Measurements from ENCODE around the gene RABGEF1. TPM values are rescaled to one million over a fixed set of nuclear protein-coding genes. Genes with fewer than 3 reads are reported as not detected.
"Not testable (repeated sequence)": the region's sequence is repeated elsewhere in the genome, so short reads cannot be mapped to it uniquely, and the experiment has no call there.

The RABGEF1 gene
- total RNA-seq, 4 donors from 2014 or later = 34.3 to 45.4 (median 37.1) TPM

GRCh38 chr7:66700633-66701131, 39.9 kb upstream of the RABGEF1 start:
- 89% methylated on average over 6 of the region's 7 CpGs for WGBS
- Histone ChIP-seq H3K36me3 (peaks cover 0 to 3% (median 0%) of the 10 kb centered on the region in 4 donors), H3K9me3 (no peaks in the 10 kb centered on the region), H3K27ac (replicated peaks in 1 of 4) (peak overlapping the region; percentile 58 to 67 (median 65)), H3K4me1 (peaks cover 10 to 36% (median 35%) of the 10 kb centered on the region in 4 donors), H3K27me3 (no peaks in the 10 kb centered on the region), H3K4me3 (peak overlapping the region in 1 of 4 donors; percentile 6)
- DNase-seq (ENCODE audit: extremely low spot score) = no peak
- TF ChIP-seq EP300 (IDR thresholded peaks at IDR 0.05) = no peak
- TF ChIP-seq POLR2AphosphoS5 (IDR thresholded peaks at IDR 0.05) = no peak
- TF ChIP-seq POLR2A (IDR thresholded peaks at IDR 0.05; ENCODE audit: low read depth) = no peak
- TF ChIP-seq CTCF (IDR thresholded peaks at IDR 0.05) = no peak
- intact Hi-C loops (cut with DNase I) = no loop called here

- intact Hi-C loops (cut with DNase I) = no loop called here
- H3K4me1 ChIP-seq = no peaks in the 10 kb centered on the region
- H3K4me3 ChIP-seq = no peak overlapping the region
- peaks cover 0 to 26% (median 5%) of the 10 kb centered on the region in 4 donors for H3K36me3 ChIP-seq
- H3K27me3 ChIP-seq = no peaks in the 10 kb centered on the region
- peaks cover 0 to 5% (median 0%) of the 10 kb centered on the region in 4 donors for H3K9me3 ChIP-seq
- TF ChIP-seq CTCF (IDR thresholded peaks at IDR 0.05) = no peak
- TF ChIP-seq POLR2AphosphoS5 (IDR thresholded peaks at IDR 0.05) = no peak
- no peak for TF ChIP-seq POLR2A (IDR thresholded peaks at IDR 0.05; ENCODE audit: low read depth)
- TF ChIP-seq EP300 (IDR thresholded peaks at IDR 0.05) = no peak
- no peak for DNase-seq (ENCODE audit: extremely low spot score)
- H3K27ac ChIP-seq (replicated peaks in 1 of 4) = no peak overlapping the region
Measured at GRCh38 chr7:66707825-66708224, 32.7 kb upstream of the RABGEF1 start.

- H3K4me1 ChIP-seq; H3K27ac ChIP-seq (replicated peaks in 1 of 4); H3K9me3 ChIP-seq; H3K4me3 ChIP-seq; DNase-seq (ENCODE audit: extremely low spot score); H3K27me3 ChIP-seq; intact Hi-C loops (cut with DNase I): not testable (repeated sequence)
- peaks cover 0 to 51% (median 7%) of the 10 kb centered on the region in 4 donors for H3K36me3 ChIP-seq
- WGBS = 97% methylated on average over 4 of the region's 4 CpGs
Measured at GRCh38 chr7:66710752-66711151, 29.8 kb upstream of the RABGEF1 start.

- no peak overlapping the region for H3K27ac ChIP-seq (replicated peaks in 1 of 4)
- intact Hi-C loops (cut with DNase I) = no loop called here
Measured at GRCh38 chr7:66713687-66714086, 26.8 kb upstream of the RABGEF1 start.

GRCh38 chr7:66716634-66717033, 23.9 kb upstream of the RABGEF1 start:
- intact Hi-C loops (cut with DNase I); H3K4me3 ChIP-seq; H3K4me1 ChIP-seq; H3K27ac ChIP-seq (replicated peaks in 1 of 4); DNase-seq (ENCODE audit: extremely low spot score); H3K27me3 ChIP-seq; H3K9me3 ChIP-seq: not testable (repeated sequence)
- H3K36me3 ChIP-seq = peaks cover 0 to 58% (median 7%) of the 10 kb centered on the region in 4 donors
- WGBS = 98% methylated on average over 7 of the region's 7 CpGs

More at GRCh38 chr7:66713687-66714086, 26.8 kb upstream of the RABGEF1 start:
- TF ChIP-seq POLR2AphosphoS5 (IDR thresholded peaks at IDR 0.05) (no peak), EP300 (IDR thresholded peaks at IDR 0.05) (no peak), CTCF (IDR thresholded peaks at IDR 0.05) (no peak), POLR2A (IDR thresholded peaks at IDR 0.05; ENCODE audit: low read depth) (no peak)
- 100% methylated on average over 1 of the region's 1 CpG for WGBS
- no peak for DNase-seq (ENCODE audit: extremely low spot score)
- H3K36me3 ChIP-seq = peaks cover 0 to 57% (median 7%) of the 10 kb centered on the region in 4 donors
- H3K9me3 ChIP-seq = no peaks in the 10 kb centered on the region
- no peak overlapping the region for H3K4me3 ChIP-seq
- no peaks in the 10 kb centered on the region for H3K4me1 ChIP-seq
- no peaks in the 10 kb centered on the region for H3K27me3 ChIP-seq

GRCh38 chr7:66720561-66720960, 20.0 kb upstream of the RABGEF1 start:
- WGBS = 100% methylated on average over 1 of the region's 1 CpG
- intact Hi-C loops (cut with DNase I) = no loop called here
- H3K4me1 ChIP-seq = no peaks in the 10 kb centered on the region
- H3K9me3 ChIP-seq = peaks cover 0 to 10% (median 5%) of the 10 kb centered on the region in 4 donors
- no peak overlapping the region for H3K27ac ChIP-seq (replicated peaks in 1 of 4)
- no peak overlapping the region for H3K4me3 ChIP-seq
- H3K36me3 ChIP-seq = peaks cover 0 to 36% (median 1%) of the 10 kb centered on the region in 4 donors
- no peak for DNase-seq (ENCODE audit: extremely low spot score)
- no peaks in the 10 kb centered on the region for H3K27me3 ChIP-seq
- TF ChIP-seq CTCF (IDR thresholded peaks at IDR 0.05) = no peak
